ENCODE results near the gene ZNF512B.

ZNF512B gene

DNA sequence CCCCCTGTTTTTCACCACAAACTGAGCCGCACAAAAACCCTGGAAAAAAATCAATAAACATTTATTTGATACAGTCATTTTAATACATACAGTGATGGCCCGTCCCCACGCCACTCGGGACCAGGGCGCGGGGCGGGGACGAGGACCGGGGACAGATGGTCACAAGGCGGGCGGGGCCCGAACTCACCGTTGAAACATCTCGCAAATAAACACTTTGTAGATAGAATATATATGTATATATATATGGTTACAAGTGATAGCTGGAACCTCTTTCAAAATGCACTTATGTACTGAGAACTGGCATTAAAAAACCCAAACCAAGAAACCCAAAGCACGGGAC, 13.1 kb downstream of the ZNF512B start:
- H3K9me3 ChIP-seq (ENCODE audit: control insufficient read depth, low read length) = no peaks in the 10 kb centered on the region
- no peak overlapping the region for H3K27ac ChIP-seq
- H3K9ac ChIP-seq = no peak overlapping the region
- H3K27me3 ChIP-seq (ENCODE audit: control insufficient read depth, insufficient read depth, low read length) = no peaks in the 10 kb centered on the region
- H3K4me1 ChIP-seq = peaks cover 13% of the 10 kb centered on the region
- no peaks in the 10 kb centered on the region for H3K36me3 ChIP-seq (ENCODE audit: control insufficient read depth, insufficient read depth, low read length)
- H2AFZ ChIP-seq = peak overlapping the region; percentile 45
- TF ChIP-seq, protein P1, sequence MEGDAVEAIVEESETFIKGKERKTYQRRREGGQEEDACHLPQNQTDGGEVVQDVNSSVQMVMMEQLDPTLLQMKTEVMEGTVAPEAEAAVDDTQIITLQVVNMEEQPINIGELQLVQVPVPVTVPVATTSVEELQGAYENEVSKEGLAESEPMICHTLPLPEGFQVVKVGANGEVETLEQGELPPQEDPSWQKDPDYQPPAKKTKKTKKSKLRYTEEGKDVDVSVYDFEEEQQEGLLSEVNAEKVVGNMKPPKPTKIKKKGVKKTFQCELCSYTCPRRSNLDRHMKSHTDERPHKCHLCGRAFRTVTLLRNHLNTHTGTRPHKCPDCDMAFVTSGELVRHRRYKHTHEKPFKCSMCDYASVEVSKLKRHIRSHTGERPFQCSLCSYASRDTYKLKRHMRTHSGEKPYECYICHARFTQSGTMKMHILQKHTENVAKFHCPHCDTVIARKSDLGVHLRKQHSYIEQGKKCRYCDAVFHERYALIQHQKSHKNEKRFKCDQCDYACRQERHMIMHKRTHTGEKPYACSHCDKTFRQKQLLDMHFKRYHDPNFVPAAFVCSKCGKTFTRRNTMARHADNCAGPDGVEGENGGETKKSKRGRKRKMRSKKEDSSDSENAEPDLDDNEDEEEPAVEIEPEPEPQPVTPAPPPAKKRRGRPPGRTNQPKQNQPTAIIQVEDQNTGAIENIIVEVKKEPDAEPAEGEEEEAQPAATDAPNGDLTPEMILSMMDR (IDR thresholded peaks at IDR 0.05) = no peak
- peaks cover 44% of the 10 kb centered on the region for H3K79me2 ChIP-seq
- peak overlapping the region; percentile 70 for H3K4me2 ChIP-seq (ENCODE audit: low read length)
- peak overlapping the region; percentile 42 for H3K4me3 ChIP-seq (ENCODE audit: low read depth, low read length)

DNA sequence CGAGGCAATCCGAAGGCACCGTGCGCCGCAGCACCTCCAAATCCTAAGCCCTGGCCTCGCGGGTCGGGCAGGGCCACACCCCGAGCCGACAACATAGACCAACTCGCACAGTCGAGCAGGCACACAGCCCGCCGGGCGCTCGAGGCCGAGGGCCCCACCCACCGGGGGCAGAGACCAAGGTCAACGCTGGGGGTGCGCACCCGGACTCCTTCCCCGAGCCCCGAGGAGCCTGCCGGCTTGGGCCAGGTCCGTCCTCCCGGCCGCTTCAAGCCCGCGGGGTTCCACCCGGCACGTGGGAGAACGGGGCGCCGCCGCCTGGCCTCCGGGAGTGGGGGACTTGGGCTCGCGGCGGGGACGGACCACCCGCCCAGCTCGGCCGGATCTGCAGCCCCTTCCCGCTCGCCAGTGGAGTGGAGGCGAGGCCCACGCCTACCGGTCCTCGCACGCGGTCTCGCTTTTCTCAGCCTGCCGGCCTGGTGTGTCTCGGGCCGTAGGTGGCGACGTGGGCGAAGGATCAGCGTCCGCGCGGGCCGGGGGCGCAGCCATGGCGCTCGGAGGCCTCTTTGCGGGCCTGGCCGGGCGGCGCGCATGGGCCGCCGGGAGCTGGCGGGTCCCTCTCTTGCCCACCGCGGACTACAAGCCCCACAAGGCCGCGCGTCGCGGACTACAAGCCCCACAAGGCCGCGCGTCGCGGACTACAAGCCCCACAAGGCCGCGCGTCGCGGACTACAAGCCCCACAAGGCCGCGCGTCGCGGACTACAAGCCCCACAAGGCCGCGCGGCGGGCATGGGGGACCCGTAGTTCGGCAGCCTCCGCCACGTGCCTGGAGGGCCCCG, 13.7 kb downstream of the ZNF512B start, which contains the start of gene UCKL1:
TSS of gene UCKL1 (minus strand) at position 590 of the 837 bp plus-strand sequence. CDS start at position 546, 44 bp downstream.
- peak within 1 kb of the TSS; percentile 98 for H2AFZ ChIP-seq
- H3K4me2 ChIP-seq (ENCODE audit: low read length) = peak within 1 kb of the TSS; percentile 98
- no peaks in the 10 kb centered on the region for H3K36me3 ChIP-seq (ENCODE audit: control insufficient read depth, insufficient read depth, low read length)
- H3K79me2 ChIP-seq = peaks cover 49% of the 10 kb centered on the region
- TF ChIP-seq, protein P1 (IDR thresholded peaks at IDR 0.05) = peak; percentile 5
- peak within 1 kb of the TSS; percentile 99 for H3K9ac ChIP-seq
- no peaks in the 10 kb centered on the region for H3K27me3 ChIP-seq (ENCODE audit: control insufficient read depth, insufficient read depth, low read length)
- H3K9me3 ChIP-seq (ENCODE audit: control insufficient read depth, low read length) = no peaks in the 10 kb centered on the region
- peak within 1 kb of the TSS; percentile 91 for H3K27ac ChIP-seq
- peaks cover 19% of the 10 kb centered on the region for H3K4me1 ChIP-seq
- H3K4me3 ChIP-seq (ENCODE audit: low read depth, low read length) = peak within 1 kb of the TSS; percentile 98

GRCh38 chr20:63955281-63955826, 14.4 kb downstream of the ZNF512B start:
- Histone ChIP-seq H3K27ac (peak overlapping the region; percentile 91), H3K79me2 (peaks cover 56% of the 10 kb centered on the region), H3K9me3 (ENCODE audit: control insufficient read depth, low read length) (no peaks in the 10 kb centered on the region), H3K4me1 (peaks cover 26% of the 10 kb centered on the region), H3K36me3 (ENCODE audit: control insufficient read depth, insufficient read depth, low read length) (no peaks in the 10 kb centered on the region), H3K9ac (peak overlapping the region; percentile 99), H3K4me3 (ENCODE audit: low read depth, low read length) (peak overlapping the region; percentile 98), H3K27me3 (ENCODE audit: control insufficient read depth, insufficient read depth, low read length) (no peaks in the 10 kb centered on the region), H2AFZ (peak overlapping the region; percentile 98), H3K4me2 (ENCODE audit: low read length) (peak overlapping the region; percentile 98)
- TF ChIP-seq, protein P1 (IDR thresholded peaks at IDR 0.05) = peak; percentile 58

DNA sequence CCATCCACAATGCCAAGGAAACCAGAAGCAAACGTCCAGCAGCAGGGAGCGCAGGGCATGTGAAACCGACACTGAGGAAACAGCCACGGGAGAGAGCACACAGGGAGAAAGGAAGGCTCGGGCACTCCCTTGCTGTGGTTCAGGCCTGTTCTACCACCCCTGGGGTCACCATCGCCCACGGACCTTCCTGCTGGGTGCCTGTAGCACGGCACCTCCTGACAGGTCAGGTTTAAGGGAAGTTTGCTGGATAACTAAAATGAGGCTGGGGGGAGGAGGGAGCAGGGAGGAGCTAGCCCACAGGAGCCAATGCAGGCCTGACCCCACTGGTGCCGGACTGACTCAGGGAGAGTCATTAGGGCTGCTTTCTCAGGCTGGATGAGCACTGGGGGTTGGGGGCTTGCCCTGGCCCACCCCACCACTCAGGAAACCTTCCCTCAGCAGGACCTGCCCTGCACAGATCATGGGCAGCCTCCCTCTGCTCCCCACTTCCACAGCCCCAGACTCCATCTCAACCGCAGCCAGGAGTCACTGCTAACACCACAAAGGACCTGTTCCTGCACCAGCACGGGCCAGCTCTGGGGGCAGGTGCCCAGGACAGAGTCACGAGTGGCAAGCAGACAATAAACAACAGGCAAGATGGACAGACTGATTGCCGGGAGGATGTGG, 15.8 kb downstream of the ZNF512B start:
- H3K4me1 ChIP-seq = peaks cover 34% of the 10 kb centered on the region
- H3K4me3 ChIP-seq (ENCODE audit: low read depth, low read length) = no peak overlapping the region
- H3K9ac ChIP-seq = no peak overlapping the region
- no peaks in the 10 kb centered on the region for H3K36me3 ChIP-seq (ENCODE audit: control insufficient read depth, insufficient read depth, low read length)
- no peaks in the 10 kb centered on the region for H3K9me3 ChIP-seq (ENCODE audit: control insufficient read depth, low read length)
- H3K4me2 ChIP-seq (ENCODE audit: low read length) = peak overlapping the region; percentile 52
- H2AFZ ChIP-seq = no peak overlapping the region
- no peak overlapping the region for H3K27ac ChIP-seq
- no peaks in the 10 kb centered on the region for H3K27me3 ChIP-seq (ENCODE audit: control insufficient read depth, insufficient read depth, low read length)
- H3K79me2 ChIP-seq = peaks cover 56% of the 10 kb centered on the region
- TF ChIP-seq, protein P1 (IDR thresholded peaks at IDR 0.05) = no peak

Data from parathyroid adenoma (tissue), 2 donors.